ENCODE measurements around the gene C17orf114.

Gene C17orf114

GRCh38 chr17:4827399-4827798, 25.3 kb upstream of the C17orf114 start:
- H3K27me3 ChIP-seq = no peaks in the 10 kb centered on the region
- DNase-seq (no peak), ATAC-seq (no peak)
- no peaks in the 10 kb centered on the region for H3K4me1 ChIP-seq
- H3K27ac ChIP-seq = no peak overlapping the region
- no peak overlapping the region for H3K4me3 ChIP-seq
- 74 to 77% methylated on average over 8 of the region's 8 CpGs for WGBS, 2 donors
- intact Hi-C loops (cut with DNase I) = no loop called here
- no peaks in the 10 kb centered on the region for H3K36me3 ChIP-seq (replicated peaks in 1 of 2; ENCODE audit: insufficient read depth in 1 of 2, low read depth in 2 of 2)
- TF ChIP-seq POLR2A (IDR thresholded peaks at IDR 0.05) = no peak
- no peak for TF ChIP-seq CTCF (IDR thresholded peaks at IDR 0.05)
- no peaks in the 10 kb centered on the region for H3K9me3 ChIP-seq

- no peak overlapping the region for H3K27ac ChIP-seq
- H3K27me3 ChIP-seq = no peaks in the 10 kb centered on the region
- intact Hi-C loops (cut with DNase I) = no loop called here
- H3K4me1 ChIP-seq = no peaks in the 10 kb centered on the region
- TF ChIP-seq CTCF (IDR thresholded peaks at IDR 0.05) (no peak), POLR2A (IDR thresholded peaks at IDR 0.05) (no peak)
- WGBS, 2 donors = 45 to 57% methylated on average over 10 to 12 of the region's 12 CpGs
- no peak for ATAC-seq
- DNase-seq = no peak
- H3K9me3 ChIP-seq = no peaks in the 10 kb centered on the region
- H3K36me3 ChIP-seq (replicated peaks in 1 of 2; ENCODE audit: insufficient read depth in 1 of 2, low read depth in 2 of 2) = no peaks in the 10 kb centered on the region
- H3K4me3 ChIP-seq = no peak overlapping the region
Measured at GRCh38 chr17:4823373-4824089, 21.4 kb upstream of the C17orf114 start.

GRCh38 chr17:4822835-4823234, 20.7 kb upstream of the C17orf114 start:
- Histone ChIP-seq H3K27me3 (no peaks in the 10 kb centered on the region), H3K36me3 (replicated peaks in 1 of 2; ENCODE audit: insufficient read depth in 1 of 2, low read depth in 2 of 2) (no peaks in the 10 kb centered on the region)
- WGBS, 2 donors = 89 to 94% methylated on average over 3 of the region's 3 CpGs

GRCh38 chr17:4818276-4818675, 16.1 kb upstream of the C17orf114 start:
- ATAC-seq (no peak), DNase-seq (no peak)
- intact Hi-C loops (cut with DNase I) = no loop called here
- 76 to 81% methylated on average over 4 to 12 of the region's 12 CpGs for WGBS, 2 donors
- Histone ChIP-seq H3K9me3 (no peaks in the 10 kb centered on the region), H3K4me1 (no peaks in the 10 kb centered on the region), H3K4me3 (no peak overlapping the region), H3K36me3 (replicated peaks in 1 of 2; ENCODE audit: insufficient read depth in 1 of 2, low read depth in 2 of 2) (peaks cover 0 to 2% of the 10 kb centered on the region in 2 donors), H3K27me3 (no peaks in the 10 kb centered on the region), H3K27ac (no peak overlapping the region)
- TF ChIP-seq POLR2A (IDR thresholded peaks at IDR 0.05) (no peak), CTCF (IDR thresholded peaks at IDR 0.05) (no peak)

More at GRCh38 chr17:4822835-4823234, 20.7 kb upstream of the C17orf114 start:
- Histone ChIP-seq H3K4me1 (no peaks in the 10 kb centered on the region), H3K4me3 (no peak overlapping the region), H3K9me3 (no peaks in the 10 kb centered on the region), H3K27ac (no peak overlapping the region)
- DNase-seq (no peak), ATAC-seq (no peak)
- intact Hi-C loops (cut with DNase I) = no loop called here
- TF ChIP-seq POLR2A (IDR thresholded peaks at IDR 0.05) = peak in 1 of 3 donors; percentile 3
- no peak for TF ChIP-seq CTCF (IDR thresholded peaks at IDR 0.05)

GRCh38 chr17:4816826-4817225, 14.7 kb upstream of the C17orf114 start:
- ATAC-seq (no peak), DNase-seq (no peak)
- peaks cover 0 to 2% of the 10 kb centered on the region in 2 donors for H3K36me3 ChIP-seq (replicated peaks in 1 of 2; ENCODE audit: insufficient read depth in 1 of 2, low read depth in 2 of 2)
- no peaks in the 10 kb centered on the region for H3K9me3 ChIP-seq
- no peak overlapping the region for H3K4me3 ChIP-seq
- no peaks in the 10 kb centered on the region for H3K27me3 ChIP-seq
- no peaks in the 10 kb centered on the region for H3K4me1 ChIP-seq
- 84 to 89% methylated on average over 12 to 13 of the region's 13 CpGs for WGBS, 2 donors
- H3K27ac ChIP-seq = no peak overlapping the region
- TF ChIP-seq POLR2A (IDR thresholded peaks at IDR 0.05) = no peak
- no peak for TF ChIP-seq CTCF (IDR thresholded peaks at IDR 0.05)
- intact Hi-C loops (cut with DNase I) = no loop called here
